ENCODE results near the gene TBC1D16.

The TBC1D16 gene

GRCh38 chr17:79883202-79883601 lies 152.5 kb downstream of the TBC1D16 start:
- DNase-seq (ENCODE audit: low read depth) = no peak

Data from activated T-cell treated with anti-CD3 and anti-CD28 coated beads for 48 hours (primary cell).